HG03439 (cell line): Measurements from ENCODE around the gene OR2T3.
"Not testable (repeated sequence)": the region's sequence is repeated elsewhere in the genome, so short reads cannot be mapped to it uniquely, and the experiment has no call there.

Experiments
- ATAC-seq: cut with Tn5 transposase; IDR thresholded peaks from one replicate; pipeline ENCODE4 v1.9.1; 2021; ENCODE audit warnings: mild to moderate bottlenecking, moderate library complexity; ENCODE audit not compliant: unreplicated experiment

Gene OR2T3

DNA sequence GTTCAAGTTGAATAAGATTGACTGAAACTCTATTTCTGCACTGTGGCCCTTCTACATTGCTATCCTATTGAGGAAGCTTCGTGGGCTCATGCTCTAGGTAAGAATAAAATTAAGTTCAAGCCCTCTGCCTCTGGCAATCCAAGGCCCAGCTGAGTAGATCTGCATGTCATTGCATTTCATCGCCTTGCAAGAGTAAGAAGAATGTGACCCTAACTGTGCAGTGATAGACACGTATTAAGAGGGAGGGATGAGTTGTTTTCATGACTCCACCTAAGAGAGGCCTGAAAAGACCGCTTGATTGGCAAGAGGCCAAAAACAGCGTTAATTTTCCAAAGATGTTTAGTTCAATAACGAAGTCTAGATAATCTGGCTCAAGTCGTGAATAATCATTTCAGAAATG is 14.0 kb upstream of the OR2T3 start:
- ATAC-seq = not testable (repeated sequence)

GRCh38 chr1:248471154-248471553 is 2.0 kb upstream of the OR2T3 start:
- ATAC-seq = no peak

- ATAC-seq = not testable (repeated sequence)
Observed at GRCh38 chr1:248472111-248472510, 1.0 kb upstream of the OR2T3 start.

DNA sequence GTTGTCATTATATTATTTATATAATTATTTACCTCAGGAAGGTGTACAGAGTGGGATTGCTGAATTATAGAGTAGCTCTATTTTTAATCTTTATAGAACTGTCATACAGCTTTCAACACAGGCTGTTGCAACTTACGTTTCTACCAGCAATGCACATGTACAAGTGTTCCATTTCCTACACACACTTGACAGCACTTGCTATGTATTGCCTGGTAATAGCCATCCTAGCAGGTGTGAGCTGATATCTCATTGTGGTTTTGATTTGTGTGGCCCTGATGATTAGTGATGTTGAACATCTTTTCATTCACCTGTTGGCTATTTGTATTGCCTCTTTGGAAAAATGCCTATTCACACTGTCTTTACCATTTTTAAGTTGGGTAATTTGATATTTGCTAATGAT is 2.5 kb downstream of the OR2T3 start:
- ATAC-seq = peak; percentile 91

GRCh38 chr1:248481686-248482579 is 8.8 kb downstream of the OR2T3 start:
- peak; percentile 90 for ATAC-seq

DNA sequence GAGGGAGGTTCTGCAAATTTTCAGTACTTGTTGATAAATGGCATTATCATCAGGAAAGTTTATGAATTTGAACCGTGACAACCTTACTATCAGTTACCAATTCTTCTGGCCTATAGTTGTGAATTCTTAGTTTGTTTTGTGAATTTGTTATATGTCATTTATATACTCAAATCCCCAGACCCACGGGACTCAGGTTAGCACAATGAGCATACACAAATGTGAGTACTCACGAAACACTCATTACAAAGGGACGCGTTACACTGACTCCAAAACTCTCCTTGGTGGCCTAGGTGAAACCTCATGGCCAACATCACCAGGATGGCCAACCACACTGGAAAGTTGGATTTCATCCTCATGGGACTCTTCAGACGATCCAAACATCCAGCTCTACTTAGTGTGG is 15.1 kb downstream of the OR2T3 start, which contains the start of gene OR2T5:
OR2T5 (plus strand) TSS at position 301 of the 400 bp plus-strand sequence; CDS start at position 301, 0 bp downstream.
- ATAC-seq = not testable (repeated sequence)

GRCh38 chr1:248496661-248497060 is 23.5 kb downstream of the OR2T3 start:
- not testable (repeated sequence) for ATAC-seq

DNA sequence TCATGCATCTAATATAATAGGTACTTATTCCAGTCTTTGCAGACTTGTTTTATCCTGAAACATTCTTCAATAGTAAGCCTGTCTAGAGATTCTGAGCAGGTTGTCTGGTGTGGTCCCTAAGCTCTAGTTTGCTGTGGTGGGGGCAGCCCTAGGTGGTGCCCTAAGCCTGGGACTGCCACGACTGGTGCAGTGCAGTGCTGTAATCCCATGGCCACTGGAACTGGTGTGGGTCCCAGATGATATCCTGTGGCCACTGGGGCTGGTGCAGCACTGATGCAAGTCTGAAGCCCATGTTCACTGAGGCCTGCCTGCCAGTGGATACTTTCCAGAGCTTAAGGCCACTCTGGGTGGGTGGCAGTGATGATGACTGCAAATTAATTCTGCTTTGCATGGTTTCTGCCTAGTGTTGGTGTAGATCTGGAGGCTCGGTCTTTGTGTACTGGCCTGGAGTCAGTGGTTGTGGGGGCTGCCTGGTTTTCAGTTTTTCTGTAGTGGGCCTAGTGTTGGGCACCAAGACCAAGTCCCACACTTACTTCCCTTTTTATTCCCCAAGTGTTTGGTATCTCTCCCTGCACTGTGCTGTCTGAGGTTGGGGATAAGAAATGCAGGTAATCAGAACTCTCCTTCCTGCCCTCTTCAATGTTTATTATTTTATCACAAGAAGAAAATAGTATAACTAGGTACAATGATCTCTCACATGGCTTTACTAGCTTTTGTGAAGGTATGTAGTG is 27.3 kb downstream of the OR2T3 start:
- ATAC-seq = not testable (repeated sequence)

GRCh38 chr1:248507773-248508172 is 34.6 kb downstream of the OR2T3 start, which contains the start of gene OR2G6:
OR2G6 (plus strand) TSS chr1:248508073; CDS start chr1:248521647, 13,574 bp downstream.
- not testable (repeated sequence) for ATAC-seq

- not testable (repeated sequence) for ATAC-seq
Observed at GRCh38 chr1:248510217-248510616, 37.1 kb downstream of the OR2T3 start.

GRCh38 chr1:248521856-248522255 is 48.7 kb downstream of the OR2T3 start:
- ATAC-seq = no peak
